ENCODE measurements around the gene SORBS1. TPM values are rescaled to one million over a fixed set of nuclear protein-coding genes. Genes with fewer than 3 reads are reported as not detected.

The SORBS1 gene
- total and polyA plus RNA-seq, 9 of the 15 experiments (the other 6 are each of a cell fraction or from before 2014, with no cell fraction given): 2.0 to 13.3 (median 6.5) TPM

DNA sequence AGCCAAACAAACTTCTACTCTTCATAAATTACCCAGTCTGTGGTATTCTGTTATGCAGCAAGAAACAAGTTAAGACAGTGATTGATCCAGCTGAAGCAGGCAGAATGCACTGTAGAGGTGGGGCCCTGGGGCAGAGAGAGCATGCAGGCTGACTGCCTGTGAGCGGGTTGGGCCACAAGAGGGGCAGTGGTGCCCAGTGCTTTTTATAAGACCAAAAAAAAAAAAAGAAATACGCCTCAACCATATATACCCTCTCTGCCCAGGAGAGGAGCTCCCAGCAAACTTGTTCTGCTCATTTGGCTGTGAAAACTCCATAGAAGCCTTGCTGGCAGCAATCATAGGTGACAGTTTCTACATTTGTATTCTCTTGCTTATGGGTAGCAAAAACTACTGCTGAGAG lies 104.7 kb downstream of the SORBS1 start:
- Histone ChIP-seq H2AFZ (ENCODE audit: low read depth, low read length) (no peak overlapping the region), H3K9me3 (replicated peaks; ENCODE audit: control insufficient read depth, insufficient read depth, low read depth, low read length) (no peaks in the 10 kb centered on the region), H3K9ac (ENCODE audit: insufficient read depth in 1 of 2, low read depth in 2 of 2, low read length in 2 of 2) (no peak overlapping the region), H3K27me3 (ENCODE audit: control insufficient read depth in 2 of 2, insufficient read depth in 2 of 2, low read length in 2 of 2) (no peaks in the 10 kb centered on the region), H3K4me1 (replicated peaks in 1 of 2; ENCODE audit: control insufficient read depth in 2 of 2, insufficient read depth in 2 of 2, low read length in 2 of 2) (no peaks in the 10 kb centered on the region), H3K4me2 (ENCODE audit: insufficient read depth, low read length) (no peak overlapping the region), H3K4me3 (no peak overlapping the region), H3K79me2 (ENCODE audit: control insufficient read depth, insufficient read depth, low read length) (no peaks in the 10 kb centered on the region), H3K27ac (ENCODE audit: extremely low read depth, low read depth, low read length) (no peak overlapping the region), H4K20me1 (replicated peaks; ENCODE audit: control insufficient read depth, insufficient read depth, low read length) (no peaks in the 10 kb centered on the region), H3K9me1 (ENCODE audit: control insufficient read depth, insufficient read depth, low read length) (no peaks in the 10 kb centered on the region), H3K36me3 (ENCODE audit: control insufficient read depth, insufficient read depth, low read length) (no peaks in the 10 kb centered on the region)
- FAIRE-seq: no peak
- in situ Hi-C loops (cut with MboI) (no loop called here), intact Hi-C loops (cut with micrococcal nuclease) (no loop called here)
- CTCF ChIA-PET (ENCODE audit: low intra/inter-chr PET ratio): no interaction called here
- TF ChIP-seq, protein P1, sequence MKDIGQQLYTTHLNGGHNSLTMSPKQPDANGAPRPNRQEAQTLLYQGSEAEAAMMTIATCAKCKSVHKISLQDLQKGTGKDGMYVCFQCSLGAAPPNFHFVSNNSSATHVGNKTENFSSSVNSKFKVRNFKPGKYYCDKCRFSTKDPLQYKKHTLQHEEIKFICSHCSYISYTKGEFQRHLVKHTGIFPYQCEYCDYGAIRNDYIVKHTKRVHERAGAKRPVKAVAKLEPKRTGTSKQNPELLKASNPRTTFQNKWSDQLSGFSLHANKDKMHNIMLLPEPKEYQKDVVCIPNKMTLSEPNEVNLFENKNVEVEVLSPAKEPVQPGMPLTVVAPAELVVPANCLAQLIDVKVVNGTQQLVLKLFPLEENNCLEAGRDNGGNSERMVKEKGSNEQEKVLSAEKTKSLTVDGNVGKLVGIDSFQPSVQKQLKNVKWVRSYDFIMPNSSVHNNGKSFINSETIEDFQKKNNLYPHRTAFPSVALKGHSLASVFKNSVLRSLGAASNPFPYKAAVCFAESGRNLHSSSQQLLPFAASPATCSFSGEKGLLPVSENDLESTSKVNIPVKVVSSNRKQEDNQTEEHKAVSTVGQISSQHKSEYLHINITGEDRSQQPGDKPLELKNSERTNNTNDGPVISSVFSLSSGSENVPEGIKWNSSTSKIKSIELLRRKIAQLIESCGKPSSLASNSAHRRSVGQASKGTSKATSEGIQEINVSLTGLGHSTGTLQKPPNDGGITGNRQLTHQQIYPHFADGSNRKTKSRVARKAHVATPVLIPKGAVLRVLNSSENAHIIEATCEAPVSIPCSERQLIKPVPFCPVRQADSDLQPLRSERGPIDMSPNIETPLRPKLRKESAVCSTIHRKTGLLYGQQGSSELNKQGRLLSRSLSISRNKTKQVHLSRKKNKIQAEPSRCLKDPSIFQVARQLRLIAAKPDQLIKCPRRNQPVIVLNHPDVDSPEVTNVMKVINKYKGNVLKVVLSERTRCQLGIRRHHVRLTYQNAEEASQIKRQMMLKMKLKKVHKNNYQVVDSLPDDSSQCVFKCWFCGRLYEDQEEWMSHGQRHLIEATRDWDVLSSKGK (CRISPR knock-in tag; IDR thresholded peaks at IDR 0.05): no peak
- TF ChIP-seq TCFL5 (CRISPR knock-in tag; conservative IDR thresholded peaks at IDR 0.05) (no peak), ZSCAN32 (CRISPR knock-in tag; IDR thresholded peaks at IDR 0.05) (no peak), DNMT1 (IDR thresholded peaks at IDR 0.05) (no peak), MCM2 (IDR thresholded peaks at IDR 0.05; ENCODE audit: low read depth) (no peak), POLR3G (IDR thresholded peaks at IDR 0.05; ENCODE audit: extremely low read depth, insufficient read length, insufficient replicate concordance) (no peak), HNRNPL (IDR thresholded peaks at IDR 0.05; ENCODE audit: low read depth, low read length) (no peak), DMBX1 (CRISPR knock-in tag; IDR thresholded peaks at IDR 0.05; ENCODE audit: borderline replicate concordance) (no peak), PHF8 (IDR thresholded peaks at IDR 0.05; ENCODE audit: borderline replicate concordance, low read length) (no peak), NR2C1 (IDR thresholded peaks at IDR 0.05) (no peak), NR2C1 (tag; IDR thresholded peaks at IDR 0.05) (no peak), CBX1 (IDR thresholded peaks at IDR 0.05; ENCODE audit: low read depth) (no peak), TCF7L2 (IDR thresholded peaks at IDR 0.05; ENCODE audit: low read depth, low read length) (no peak), ATF7 (IDR thresholded peaks at IDR 0.05) (no peak), SMARCB1 (IDR thresholded peaks at IDR 0.05; ENCODE audit: insufficient read length, low read depth) (no peak)
- TF ChIP-seq, protein P2, sequence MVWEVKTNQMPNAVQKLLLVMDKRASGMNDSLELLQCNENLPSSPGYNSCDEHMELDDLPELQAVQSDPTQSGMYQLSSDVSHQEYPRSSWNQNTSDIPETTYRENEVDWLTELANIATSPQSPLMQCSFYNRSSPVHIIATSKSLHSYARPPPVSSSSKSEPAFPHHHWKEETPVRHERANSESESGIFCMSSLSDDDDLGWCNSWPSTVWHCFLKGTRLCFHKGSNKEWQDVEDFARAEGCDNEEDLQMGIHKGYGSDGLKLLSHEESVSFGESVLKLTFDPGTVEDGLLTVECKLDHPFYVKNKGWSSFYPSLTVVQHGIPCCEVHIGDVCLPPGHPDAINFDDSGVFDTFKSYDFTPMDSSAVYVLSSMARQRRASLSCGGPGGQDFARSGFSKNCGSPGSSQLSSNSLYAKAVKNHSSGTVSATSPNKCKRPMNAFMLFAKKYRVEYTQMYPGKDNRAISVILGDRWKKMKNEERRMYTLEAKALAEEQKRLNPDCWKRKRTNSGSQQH (CRISPR knock-in tag; IDR thresholded peaks at IDR 0.05): no peak
- no CpG with 5 or more reads among the region's 2 CpGs for WGBS (ENCODE audit: insufficient coverage, low coverage, missing lambda C conversion rate)
- no TSS peak for BruUV-seq (replicated peaks)
- POLR2A ChIA-PET: no interaction called here
- no peak for ATAC-seq
- DNase-seq (ENCODE audit: extremely low read depth in 1 of 4, low spot score in 3 of 4): no peak
